ENCODE data around the gene LAYN. TPM values are rescaled to one million over a fixed set of nuclear protein-coding genes. Genes with fewer than 3 reads are reported as not detected.
A peak's percentile ranks its signal among the peaks of the same experiment; 100 is the strongest.

LAYN gene
- total RNA-seq, 1 donor from 2014 or later: 15.0 TPM

GRCh38 chr11:111562692-111563389 is 22.3 kb downstream of the LAYN start:
- no peak for ATAC-seq
- intact Hi-C loops (cut with DNase I): no loop called here

GRCh38 chr11:111565114-111565720 is 24.7 kb downstream of the LAYN start:
- Histone ChIP-seq H3K9me3 (no peaks in the 10 kb centered on the region), H3K27ac (no peak overlapping the region), H3K4me1 (no peaks in the 10 kb centered on the region), H3K36me3 (peaks cover 5% of the 10 kb centered on the region), H3K4me3 (no peak overlapping the region), H3K27me3 (ENCODE audit: low read depth) (no peaks in the 10 kb centered on the region)
- peak; percentile 92 for TF ChIP-seq CTCF (IDR thresholded peaks at IDR 0.05)
- intact Hi-C loops (cut with DNase I): no loop called here
- ATAC-seq (peak; percentile 58 to 74), DNase-seq (no peak)

More at GRCh38 chr11:111562692-111563389, 22.3 kb downstream of the LAYN start:
- Histone ChIP-seq H3K9me3 (no peaks in the 10 kb centered on the region), H3K27me3 (ENCODE audit: low read depth) (no peaks in the 10 kb centered on the region), H3K4me1 (no peaks in the 10 kb centered on the region), H3K36me3 (peaks cover 7% of the 10 kb centered on the region), H3K4me3 (no peak overlapping the region), H3K27ac (no peak overlapping the region)
- no peak for DNase-seq
- TF ChIP-seq CTCF (IDR thresholded peaks at IDR 0.05): no peak

GRCh38 chr11:111566324-111566723 is 25.8 kb downstream of the LAYN start:
- Histone ChIP-seq H3K36me3 (no peaks in the 10 kb centered on the region), H3K27ac (no peak overlapping the region), H3K4me1 (no peaks in the 10 kb centered on the region), H3K4me3 (no peak overlapping the region), H3K27me3 (ENCODE audit: low read depth) (no peaks in the 10 kb centered on the region), H3K9me3 (no peaks in the 10 kb centered on the region)
- no peak for TF ChIP-seq CTCF (IDR thresholded peaks at IDR 0.05)
- intact Hi-C loops (cut with DNase I): no loop called here
- no peak for ATAC-seq
- no peak for DNase-seq

GRCh38 chr11:111569476-111569875 is 29.0 kb downstream of the LAYN start:
- DNase-seq: no peak
- no peak for TF ChIP-seq CTCF (IDR thresholded peaks at IDR 0.05)
- intact Hi-C loops (cut with DNase I): no loop called here
- Histone ChIP-seq H3K4me1 (peaks cover 15% of the 10 kb centered on the region), H3K36me3 (no peaks in the 10 kb centered on the region), H3K27me3 (ENCODE audit: low read depth) (no peaks in the 10 kb centered on the region), H3K27ac (no peak overlapping the region), H3K9me3 (no peaks in the 10 kb centered on the region), H3K4me3 (no peak overlapping the region)
- no peak for ATAC-seq

GRCh38 chr11:111570796-111571195 is 30.3 kb downstream of the LAYN start:
- no peak for TF ChIP-seq CTCF (IDR thresholded peaks at IDR 0.05)
- DNase-seq: no peak
- H3K4me1 ChIP-seq: peaks cover 15% of the 10 kb centered on the region
- ATAC-seq: no peak
- no peak overlapping the region for H3K4me3 ChIP-seq
- no peak overlapping the region for H3K27ac ChIP-seq
- intact Hi-C loops (cut with DNase I): no loop called here
- H3K36me3 ChIP-seq: no peaks in the 10 kb centered on the region
- H3K27me3 ChIP-seq (ENCODE audit: low read depth): no peaks in the 10 kb centered on the region
- H3K9me3 ChIP-seq: no peaks in the 10 kb centered on the region

All from lower lobe of right lung (tissue), 2 donors.